ENCODE measurements around the gene MPEG1. TPM values are rescaled to one million over a fixed set of nuclear protein-coding genes. Genes with fewer than 3 reads are reported as not detected.

MPEG1 gene
- total and polyA plus RNA-seq, 4 donors = 3.2 to 27.2 (median 16.9) TPM

- H3K9me3 ChIP-seq (ENCODE audit: control insufficient read depth in 4 of 4, low read length in 3 of 4) = no peaks in the 10 kb centered on the region
- no peak overlapping the region for H3K4me3 ChIP-seq (ENCODE audit: low read depth in 1 of 3, low read length in 3 of 3)
- no peak for DNase-seq (ENCODE audit: low spot score)
- TF ChIP-seq JUND (IDR thresholded peaks at IDR 0.05) = no peak
- TF ChIP-seq HNF4A (conservative IDR thresholded peaks at IDR 0.05) = peak in 1 of 2 donors; percentile 27
- 73% methylated on average over 6 of the region's 6 CpGs for WGBS
- no peak overlapping the region for H3K9ac ChIP-seq (ENCODE audit: low read depth in 1 of 2, low read length in 2 of 2)
- H3K27ac ChIP-seq (ENCODE audit: low read depth in 1 of 2, low read length in 2 of 2) = peak overlapping the region; percentile 28 to 42
- no peaks in the 10 kb centered on the region for H3K27me3 ChIP-seq (ENCODE audit: control insufficient read depth in 4 of 4, insufficient read depth in 4 of 4, low read length in 3 of 4)
- peaks cover 3 to 19% (median 7%) of the 10 kb centered on the region in 4 donors for H3K36me3 ChIP-seq (ENCODE audit: control insufficient read depth in 4 of 4, insufficient read depth in 3 of 4, low read depth in 1 of 4, low read length in 3 of 4)
- H3K4me1 ChIP-seq (ENCODE audit: control insufficient read depth in 4 of 4, insufficient read depth in 4 of 4, low read length in 3 of 4) = peaks cover 22 to 92% (median 68%) of the 10 kb centered on the region in 4 donors
Observed at GRCh38 chr11:59187587-59187986, 25.1 kb downstream of the MPEG1 start.

DNA sequence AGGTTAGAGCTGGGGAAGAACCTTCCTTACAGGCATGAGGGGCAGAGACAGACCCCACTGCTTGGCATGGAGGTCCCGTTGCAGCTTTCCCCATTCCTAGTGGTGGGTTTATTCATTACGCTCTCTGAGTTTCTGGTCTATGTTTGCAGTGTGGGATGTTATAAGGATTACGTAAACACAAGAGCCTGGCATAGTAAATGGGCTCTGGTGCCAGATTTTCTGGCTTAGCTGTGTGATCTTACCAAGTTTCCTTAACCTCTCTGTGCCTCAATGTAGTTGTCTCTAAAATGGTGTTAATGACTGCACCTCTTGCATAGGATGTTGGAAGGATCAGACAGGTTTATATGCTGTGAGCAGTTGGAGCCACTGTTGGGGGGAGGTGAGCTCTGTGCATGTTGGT is 25.7 kb downstream of the MPEG1 start:
- peaks cover 4 to 20% (median 9%) of the 10 kb centered on the region in 4 donors for H3K36me3 ChIP-seq (ENCODE audit: control insufficient read depth in 4 of 4, insufficient read depth in 3 of 4, low read depth in 1 of 4, low read length in 3 of 4)
- H3K27me3 ChIP-seq (ENCODE audit: control insufficient read depth in 4 of 4, insufficient read depth in 4 of 4, low read length in 3 of 4) = no peaks in the 10 kb centered on the region
- no peak for DNase-seq (ENCODE audit: low spot score)
- H3K4me3 ChIP-seq (ENCODE audit: low read depth in 1 of 3, low read length in 3 of 3) = no peak overlapping the region
- H3K9me3 ChIP-seq (ENCODE audit: control insufficient read depth in 4 of 4, low read length in 3 of 4) = no peaks in the 10 kb centered on the region
- 46% methylated on average over 3 of the region's 3 CpGs for WGBS
- no peak for TF ChIP-seq HNF4G (IDR thresholded peaks at IDR 0.05)
- TF ChIP-seq SP1 (IDR thresholded peaks at IDR 0.05) = no peak
- no peak for TF ChIP-seq HNF4A (conservative IDR thresholded peaks at IDR 0.05)
- no peak for TF ChIP-seq RAD21 (IDR thresholded peaks at IDR 0.05)
- no peak for TF ChIP-seq REST (IDR thresholded peaks at IDR 0.05)
- peak; percentile 14 for TF ChIP-seq CTCF (IDR thresholded peaks at IDR 0.05; ENCODE audit: low read depth, low read length, missing input control)
- no peak for TF ChIP-seq FOXA2 (IDR thresholded peaks at IDR 0.05)
- TF ChIP-seq NR2F2 (IDR thresholded peaks at IDR 0.05) = no peak
- peak overlapping the region; percentile 28 to 42 for H3K27ac ChIP-seq (ENCODE audit: low read depth in 1 of 2, low read length in 2 of 2)
- H3K4me1 ChIP-seq (ENCODE audit: control insufficient read depth in 4 of 4, insufficient read depth in 4 of 4, low read length in 3 of 4) = peaks cover 22 to 91% (median 68%) of the 10 kb centered on the region in 4 donors
- no peak overlapping the region for H3K9ac ChIP-seq (ENCODE audit: low read depth in 1 of 2, low read length in 2 of 2)

DNA sequence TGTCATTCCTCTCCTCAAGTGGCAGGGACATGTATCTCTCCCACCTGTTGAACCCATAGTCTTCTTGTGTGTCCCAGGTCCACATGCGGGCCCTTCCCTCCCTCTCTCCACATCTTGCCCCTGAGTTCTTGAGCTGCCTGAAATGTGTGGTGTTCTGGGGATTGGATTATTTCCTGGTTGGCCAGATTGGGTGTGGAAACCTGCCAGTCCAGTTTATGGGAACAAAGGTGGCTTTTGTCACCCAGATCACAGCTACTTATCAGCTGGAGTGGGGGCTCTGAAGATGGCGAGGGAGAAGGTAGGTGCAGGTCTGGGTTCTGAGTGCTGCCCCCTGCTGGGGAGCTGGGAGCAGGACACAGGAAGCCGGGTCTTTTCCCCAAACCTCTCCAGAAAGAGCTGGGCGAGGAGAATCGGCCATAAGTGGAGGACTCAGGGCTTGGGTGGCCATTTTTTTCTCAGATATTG is 26.6 kb downstream of the MPEG1 start:
- H3K9me3 ChIP-seq (ENCODE audit: control insufficient read depth in 4 of 4, low read length in 3 of 4) = no peaks in the 10 kb centered on the region
- DNase-seq (ENCODE audit: low spot score) = peak; percentile 43
- no peak overlapping the region for H3K9ac ChIP-seq (ENCODE audit: low read depth in 1 of 2, low read length in 2 of 2)
- H3K27me3 ChIP-seq (ENCODE audit: control insufficient read depth in 4 of 4, insufficient read depth in 4 of 4, low read length in 3 of 4) = no peaks in the 10 kb centered on the region
- TF ChIP-seq CTCF (IDR thresholded peaks at IDR 0.05; ENCODE audit: low read depth, low read length, missing input control) (peak; percentile 60), YY1 (IDR thresholded peaks at IDR 0.05) (peak; percentile 15), NR2F2 (IDR thresholded peaks at IDR 0.05) (no peak), SP1 (IDR thresholded peaks at IDR 0.05) (peak; percentile 43), RAD21 (IDR thresholded peaks at IDR 0.05) (peak; percentile 39 to 68), HNF4A (conservative IDR thresholded peaks at IDR 0.05) (peak; percentile 7 to 8)
- peaks cover 21 to 82% (median 60%) of the 10 kb centered on the region in 4 donors for H3K4me1 ChIP-seq (ENCODE audit: control insufficient read depth in 4 of 4, insufficient read depth in 4 of 4, low read length in 3 of 4)
- no peak overlapping the region for H3K4me3 ChIP-seq (ENCODE audit: low read depth in 1 of 3, low read length in 3 of 3)
- 71% methylated on average over 5 of the region's 5 CpGs for WGBS
- peak overlapping the region; percentile 28 to 42 for H3K27ac ChIP-seq (ENCODE audit: low read depth in 1 of 2, low read length in 2 of 2)
- H3K36me3 ChIP-seq (ENCODE audit: control insufficient read depth in 4 of 4, insufficient read depth in 3 of 4, low read depth in 1 of 4, low read length in 3 of 4) = peaks cover 6 to 24% (median 13%) of the 10 kb centered on the region in 4 donors

All from liver (tissue), 9 donors.